GM21423 (cell line): ENCODE results near the gene RILPL2.
"Not testable (repeated sequence)": the region's sequence is repeated elsewhere in the genome, so short reads cannot be mapped to it uniquely, and the experiment has no call there.

Experiments
- ATAC-seq: cut with Tn5 transposase; IDR thresholded peaks from one replicate; pipeline ENCODE4 v1.9.1; 2021; ENCODE audit warnings: mild to moderate bottlenecking, moderate library complexity; ENCODE audit not compliant: unreplicated experiment

The RILPL2 gene

GRCh38 chr12:123450636-123451035 is 14.2 kb upstream of the RILPL2 start:
- ATAC-seq, result no peak

GRCh38 chr12:123449856-123450255 is 13.4 kb upstream of the RILPL2 start:
- no peak for ATAC-seq

GRCh38 chr12:123449249-123449733 is 12.8 kb upstream of the RILPL2 start:
- no peak for ATAC-seq

- no peak for ATAC-seq
These were observed 9.8 kb upstream of the RILPL2 start for GRCh38 chr12:123446333-123446713.

- no peak for ATAC-seq
These were observed 9.2 kb upstream of the RILPL2 start for GRCh38 chr12:123445388-123446332.

GRCh38 chr12:123444092-123445026 is 7.9 kb upstream of the RILPL2 start:
- no peak for ATAC-seq

- ATAC-seq, result no peak
These were observed 6.3 kb upstream of the RILPL2 start for GRCh38 chr12:123442774-123443173.

GRCh38 chr12:123441523-123442164 is 5.2 kb upstream of the RILPL2 start:
- no peak for ATAC-seq

- ATAC-seq, result no peak
These were observed 858 bp downstream of the RILPL2 start for GRCh38 chr12:123435636-123436016.

GRCh38 chr12:123433615-123434014 is 2.9 kb downstream of the RILPL2 start:
- ATAC-seq, result no peak

GRCh38 chr12:123431951-123432817 is 4.3 kb downstream of the RILPL2 start:
- ATAC-seq, result not testable (repeated sequence)

GRCh38 chr12:123429101-123429500 is 7.4 kb downstream of the RILPL2 start:
- ATAC-seq, result not testable (repeated sequence)

GRCh38 chr12:123428591-123428990 is 7.9 kb downstream of the RILPL2 start:
- no peak for ATAC-seq

- peak; percentile 95 for ATAC-seq
These were observed 9.3 kb downstream of the RILPL2 start for GRCh38 chr12:123427036-123427769.

- no peak for ATAC-seq
These were observed 15.2 kb downstream of the RILPL2 start for GRCh38 chr12:123421314-123421713.

GRCh38 chr12:123410041-123410412 is 26.5 kb downstream of the RILPL2 start:
- no peak for ATAC-seq

- ATAC-seq, result not testable (repeated sequence)
These were observed 27.0 kb downstream of the RILPL2 start for GRCh38 chr12:123409284-123410040.

- ATAC-seq, result not testable (repeated sequence)
These were observed 27.9 kb downstream of the RILPL2 start for GRCh38 chr12:123408619-123409018.

GRCh38 chr12:123407934-123408333 is 28.6 kb downstream of the RILPL2 start:
- ATAC-seq, result not testable (repeated sequence)
